ENCODE data around the gene DPYSL3. TPM values are rescaled to one million over a fixed set of nuclear protein-coding genes. Genes with fewer than 3 reads are reported as not detected.

DPYSL3 gene
- total and polyA plus RNA-seq, 12 donors = 3.5 to 49.7 (median 13.1) TPM

DNA sequence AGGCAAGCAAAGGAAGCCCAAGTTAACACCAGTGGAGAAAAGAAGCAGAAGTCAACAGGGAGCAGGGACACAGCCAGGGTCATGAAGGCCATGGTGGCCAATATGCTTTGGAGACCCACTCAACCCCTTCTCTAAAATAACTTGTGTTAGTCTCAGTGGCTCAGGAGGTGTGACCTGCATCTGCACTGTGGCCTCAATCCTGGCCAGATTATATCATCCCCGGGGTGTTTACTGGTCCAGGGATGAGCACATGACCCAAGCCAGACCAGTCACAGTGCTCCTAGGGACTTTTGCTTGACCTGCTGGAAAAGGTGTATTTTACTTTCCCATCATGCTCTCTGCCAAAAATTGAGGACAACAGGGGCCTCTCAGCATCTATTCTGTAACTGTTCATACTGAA is 105.2 kb downstream of the DPYSL3 start:
- H3K9me3 ChIP-seq (replicated peaks in 1 of 3) = no peaks in the 10 kb centered on the region
- H3K4me1 ChIP-seq (replicated peaks in 1 of 2) = peaks cover 26 to 29% of the 10 kb centered on the region in 2 donors
- intact Hi-C loops (cut with DNase I) = no loop called here
- no peak for TF ChIP-seq POLR2A (IDR thresholded peaks at IDR 0.05)
- TF ChIP-seq, protein P1, sequence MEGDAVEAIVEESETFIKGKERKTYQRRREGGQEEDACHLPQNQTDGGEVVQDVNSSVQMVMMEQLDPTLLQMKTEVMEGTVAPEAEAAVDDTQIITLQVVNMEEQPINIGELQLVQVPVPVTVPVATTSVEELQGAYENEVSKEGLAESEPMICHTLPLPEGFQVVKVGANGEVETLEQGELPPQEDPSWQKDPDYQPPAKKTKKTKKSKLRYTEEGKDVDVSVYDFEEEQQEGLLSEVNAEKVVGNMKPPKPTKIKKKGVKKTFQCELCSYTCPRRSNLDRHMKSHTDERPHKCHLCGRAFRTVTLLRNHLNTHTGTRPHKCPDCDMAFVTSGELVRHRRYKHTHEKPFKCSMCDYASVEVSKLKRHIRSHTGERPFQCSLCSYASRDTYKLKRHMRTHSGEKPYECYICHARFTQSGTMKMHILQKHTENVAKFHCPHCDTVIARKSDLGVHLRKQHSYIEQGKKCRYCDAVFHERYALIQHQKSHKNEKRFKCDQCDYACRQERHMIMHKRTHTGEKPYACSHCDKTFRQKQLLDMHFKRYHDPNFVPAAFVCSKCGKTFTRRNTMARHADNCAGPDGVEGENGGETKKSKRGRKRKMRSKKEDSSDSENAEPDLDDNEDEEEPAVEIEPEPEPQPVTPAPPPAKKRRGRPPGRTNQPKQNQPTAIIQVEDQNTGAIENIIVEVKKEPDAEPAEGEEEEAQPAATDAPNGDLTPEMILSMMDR (IDR thresholded peaks at IDR 0.05) = no peak
- no peaks in the 10 kb centered on the region for H3K27me3 ChIP-seq
- H3K27ac ChIP-seq = peak overlapping the region in 4 of 5 donors; percentile 62 to 86 (median 76)
- no peaks in the 10 kb centered on the region for H3K36me3 ChIP-seq (replicated peaks in 1 of 2)
- 91 to 100% (median 97%) methylated on average over 1 of the region's 1 CpG for WGBS, 4 donors
- H3K4me3 ChIP-seq = no peak overlapping the region
- DNase-seq = no peak

DNA sequence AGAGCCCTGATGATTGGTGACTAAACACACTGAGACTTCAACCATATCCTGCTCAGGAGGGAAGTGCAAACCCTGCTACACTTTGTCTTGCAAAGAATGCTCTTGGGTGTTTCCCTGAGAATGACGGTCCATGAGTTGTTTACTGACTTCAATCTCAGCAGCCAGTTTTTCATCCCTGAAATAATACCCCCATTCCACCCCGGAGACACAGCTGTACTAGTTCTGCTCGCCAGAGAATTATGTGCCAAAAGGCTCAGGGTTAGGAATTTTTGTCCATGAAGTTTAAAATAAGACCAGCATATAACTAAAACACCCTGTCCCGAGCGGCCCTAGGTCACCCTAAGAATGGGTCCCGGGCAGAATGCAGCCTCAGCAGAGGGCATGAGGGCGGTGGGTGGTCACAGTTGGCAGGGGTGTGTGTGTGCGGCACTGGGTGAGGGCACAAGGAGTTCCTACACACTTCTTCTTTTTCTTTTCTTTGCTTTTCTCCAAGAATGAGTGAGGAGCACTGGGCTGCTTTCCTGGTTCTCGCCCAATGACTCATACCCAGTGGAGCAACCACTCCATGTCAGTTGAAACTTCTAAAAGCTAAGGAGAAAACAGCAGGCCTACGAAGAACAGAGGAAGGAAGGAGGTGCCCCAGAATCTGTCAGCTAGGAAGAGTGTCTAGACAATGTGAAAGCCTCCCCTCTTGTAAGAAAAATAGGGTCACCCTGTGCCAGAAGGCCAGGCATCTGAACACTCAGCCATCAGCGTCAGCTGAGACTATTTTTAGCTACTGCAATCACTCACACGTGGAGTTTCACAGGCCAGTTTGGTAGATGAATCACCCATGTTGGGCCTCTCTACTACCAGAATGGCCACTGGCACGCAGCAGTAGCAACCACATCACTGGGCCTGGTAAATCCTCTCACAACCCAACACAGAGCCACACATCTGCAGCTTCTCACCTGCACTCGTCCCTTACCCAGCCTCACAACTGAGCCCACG is 105.9 kb downstream of the DPYSL3 start:
- Histone ChIP-seq H3K36me3 (replicated peaks in 1 of 2) (no peaks in the 10 kb centered on the region), H3K27me3 (no peaks in the 10 kb centered on the region)

DNA sequence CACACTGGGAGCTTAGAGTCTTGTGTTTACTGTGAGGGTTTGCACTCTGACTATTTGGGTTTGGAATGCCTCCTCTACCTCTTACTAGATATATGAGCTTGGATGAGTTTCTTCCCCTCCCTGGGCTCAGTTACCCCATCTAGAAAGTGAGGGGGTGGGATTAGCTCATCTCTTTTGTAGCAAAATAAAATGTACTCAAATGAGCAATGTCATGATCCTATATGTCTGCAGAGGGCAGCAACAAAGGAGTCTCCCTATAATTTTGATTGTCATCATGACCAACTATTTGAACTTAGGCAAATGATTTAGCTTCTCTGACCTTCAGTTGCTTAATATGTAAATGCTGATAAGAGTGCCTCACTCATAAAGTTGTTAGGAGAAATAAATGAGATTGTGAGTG is 109.0 kb downstream of the DPYSL3 start:
- no peak for TF ChIP-seq POLR2A (IDR thresholded peaks at IDR 0.05)
- TF ChIP-seq, protein P1 (IDR thresholded peaks at IDR 0.05) = no peak
- Histone ChIP-seq H3K4me3 (no peak overlapping the region), H3K27ac (peak overlapping the region in 3 of 5 donors; percentile 29 to 50 (median 42)), H3K27me3 (no peaks in the 10 kb centered on the region), H3K4me1 (replicated peaks in 1 of 2) (peaks cover 26 to 29% of the 10 kb centered on the region in 2 donors), H3K9me3 (replicated peaks in 1 of 3) (no peaks in the 10 kb centered on the region), H3K36me3 (replicated peaks in 1 of 2) (no peaks in the 10 kb centered on the region)
- no peak for DNase-seq
- intact Hi-C loops (cut with DNase I) = no loop called here

More for the DNA sequence above, 105.9 kb downstream of the DPYSL3 start:
- Histone ChIP-seq H3K4me3 (no peak overlapping the region), H3K27ac (peak overlapping the region; percentile 56 to 86 (median 67)), H3K4me1 (replicated peaks in 1 of 2) (peaks cover 26 to 29% of the 10 kb centered on the region in 2 donors), H3K9me3 (replicated peaks in 1 of 3) (no peaks in the 10 kb centered on the region)
- DNase-seq = peak; percentile 64 to 86 (median 84)
- intact Hi-C loops (cut with DNase I) = no loop called here
- 52 to 66% (median 59%) methylated on average over 15 of the region's 15 CpGs for WGBS, 4 donors
- TF ChIP-seq, protein P1 (IDR thresholded peaks at IDR 0.05) = no peak
- no peak for TF ChIP-seq POLR2A (IDR thresholded peaks at IDR 0.05)

DNA sequence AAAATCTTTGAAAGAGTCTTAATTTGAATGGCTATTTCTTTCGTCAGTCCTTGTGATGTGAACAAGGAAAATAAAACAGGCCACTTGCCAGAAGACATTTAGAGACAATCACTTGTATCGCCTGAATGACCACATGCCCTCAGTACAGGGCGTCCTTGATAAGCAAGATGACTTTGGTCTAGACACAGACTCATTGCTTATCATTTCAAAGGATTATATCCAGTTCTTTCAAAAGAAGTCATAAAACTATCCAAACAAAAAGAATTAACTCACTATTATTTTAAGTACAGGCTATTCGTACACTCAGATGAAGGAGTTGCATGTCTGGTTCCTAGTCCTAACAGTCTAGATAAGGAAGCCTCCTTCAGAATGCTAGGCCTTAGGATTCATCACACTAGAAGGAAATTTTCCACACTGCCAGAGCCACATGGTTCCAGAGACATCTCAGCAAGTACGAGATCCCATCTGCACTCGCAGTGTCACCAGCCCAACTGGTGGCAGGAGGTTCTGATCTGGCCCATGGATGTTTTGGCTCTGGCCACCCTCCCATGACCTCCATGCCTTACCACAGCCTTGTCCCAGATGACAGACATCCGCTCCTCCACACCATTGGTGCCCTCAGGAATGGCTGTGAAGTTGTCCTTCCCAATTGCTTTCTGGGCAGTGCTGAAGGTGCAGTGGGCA is 109.6 kb downstream of the DPYSL3 start:
- Histone ChIP-seq H3K4me1 (replicated peaks in 1 of 2) (peaks cover 26 to 29% of the 10 kb centered on the region in 2 donors), H3K27ac (peak overlapping the region in 3 of 5 donors; percentile 29 to 50 (median 42)), H3K36me3 (replicated peaks in 1 of 2) (no peaks in the 10 kb centered on the region), H3K9me3 (replicated peaks in 1 of 3) (no peaks in the 10 kb centered on the region), H3K27me3 (no peaks in the 10 kb centered on the region), H3K4me3 (no peak overlapping the region)
- peak in 1 of 7 donors; percentile 38 for DNase-seq
- no peak for TF ChIP-seq POLR2A (IDR thresholded peaks at IDR 0.05)
- TF ChIP-seq, protein P1 (IDR thresholded peaks at IDR 0.05) = no peak
- intact Hi-C loops (cut with DNase I) = no loop called here
- 66 to 72% (median 68%) methylated on average over 6 to 7 of the region's 7 CpGs for WGBS, 4 donors
